ENCODE measurements around the gene SHB.
"Not testable (repeated sequence)": the region's sequence is repeated elsewhere in the genome, so short reads cannot be mapped to it uniquely, and the experiment has no call there.

SHB gene

DNA sequence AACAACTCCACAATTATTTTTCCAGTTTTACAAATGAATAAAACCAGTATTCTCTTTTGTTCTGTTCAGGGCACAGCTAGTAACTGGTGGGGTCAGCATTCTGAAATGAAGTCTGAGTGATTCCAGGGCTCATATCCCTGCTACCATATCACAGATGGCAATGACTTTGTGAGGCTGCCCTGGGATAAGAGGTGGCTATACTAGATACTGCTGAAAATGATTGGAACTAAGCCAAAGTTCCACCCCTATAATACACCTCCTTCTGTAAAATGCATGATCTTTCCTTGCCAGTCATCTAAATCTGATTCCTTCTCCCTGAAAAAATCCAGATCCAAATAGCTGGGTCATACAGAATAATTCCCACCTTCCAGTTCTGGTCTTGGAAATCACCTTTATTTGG, 179.5 kb downstream of the SHB start:
- H3K4me1 ChIP-seq (ENCODE audit: control insufficient read depth, insufficient read depth, low read length): no peaks in the 10 kb centered on the region
- H3K9me3 ChIP-seq (ENCODE audit: control insufficient read depth, insufficient read depth, low read depth, low read length): no peaks in the 10 kb centered on the region
- POLR2A ChIA-PET: interaction anchor here (0.6 kb wide), 1 partner anchor 81 kb away, joined by 3 read pairs; no protein-coding TSS in a partner anchor
- CTCF ChIA-PET: no interaction called here
- TF ChIP-seq, protein P1, sequence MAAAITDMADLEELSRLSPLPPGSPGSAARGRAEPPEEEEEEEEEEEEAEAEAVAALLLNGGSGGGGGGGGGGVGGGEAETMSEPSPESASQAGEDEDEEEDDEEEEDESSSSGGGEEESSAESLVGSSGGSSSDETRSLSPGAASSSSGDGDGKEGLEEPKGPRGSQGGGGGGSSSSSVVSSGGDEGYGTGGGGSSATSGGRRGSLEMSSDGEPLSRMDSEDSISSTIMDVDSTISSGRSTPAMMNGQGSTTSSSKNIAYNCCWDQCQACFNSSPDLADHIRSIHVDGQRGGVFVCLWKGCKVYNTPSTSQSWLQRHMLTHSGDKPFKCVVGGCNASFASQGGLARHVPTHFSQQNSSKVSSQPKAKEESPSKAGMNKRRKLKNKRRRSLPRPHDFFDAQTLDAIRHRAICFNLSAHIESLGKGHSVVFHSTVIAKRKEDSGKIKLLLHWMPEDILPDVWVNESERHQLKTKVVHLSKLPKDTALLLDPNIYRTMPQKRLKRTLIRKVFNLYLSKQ (tag by site-specific recombination; IDR thresholded peaks at IDR 0.05; ENCODE audit: borderline replicate concordance): no peak
- no peak for TF ChIP-seq ZNF292 (tag by site-specific recombination; IDR thresholded peaks at IDR 0.05; ENCODE audit: borderline replicate concordance, low read depth)
- TF ChIP-seq BCL11B (tag by site-specific recombination; IDR thresholded peaks at IDR 0.05; ENCODE audit: low read depth): no peak
- TF ChIP-seq ZNF830 (tag by site-specific recombination; IDR thresholded peaks at IDR 0.05; ENCODE audit: low read depth): no peak
- no peak for TF ChIP-seq ZNF157 (tag by site-specific recombination; IDR thresholded peaks at IDR 0.05)
- TF ChIP-seq ZNF654 (tag by site-specific recombination; IDR thresholded peaks at IDR 0.05; ENCODE audit: low read depth): no peak
- no peak for TF ChIP-seq ZBTB21 (tag by site-specific recombination; IDR thresholded peaks at IDR 0.05)
- no peak for TF ChIP-seq ZNF747 (tag by site-specific recombination; IDR thresholded peaks at IDR 0.05)
- TF ChIP-seq ZNF391 (tag by site-specific recombination; IDR thresholded peaks at IDR 0.05; ENCODE audit: borderline replicate concordance, low read depth): no peak
- TF ChIP-seq ZNF561 (tag by site-specific recombination; IDR thresholded peaks at IDR 0.05; ENCODE audit: borderline replicate concordance): no peak
- no peak for TF ChIP-seq TRIM28 (IDR thresholded peaks at IDR 0.05; ENCODE audit: borderline replicate concordance, low read length)
- TF ChIP-seq ZNF202 (tag by site-specific recombination; IDR thresholded peaks at IDR 0.05; ENCODE audit: borderline replicate concordance): no peak
- TF ChIP-seq ZNF843 (tag by site-specific recombination; IDR thresholded peaks at IDR 0.05): no peak
- TF ChIP-seq, protein P2, sequence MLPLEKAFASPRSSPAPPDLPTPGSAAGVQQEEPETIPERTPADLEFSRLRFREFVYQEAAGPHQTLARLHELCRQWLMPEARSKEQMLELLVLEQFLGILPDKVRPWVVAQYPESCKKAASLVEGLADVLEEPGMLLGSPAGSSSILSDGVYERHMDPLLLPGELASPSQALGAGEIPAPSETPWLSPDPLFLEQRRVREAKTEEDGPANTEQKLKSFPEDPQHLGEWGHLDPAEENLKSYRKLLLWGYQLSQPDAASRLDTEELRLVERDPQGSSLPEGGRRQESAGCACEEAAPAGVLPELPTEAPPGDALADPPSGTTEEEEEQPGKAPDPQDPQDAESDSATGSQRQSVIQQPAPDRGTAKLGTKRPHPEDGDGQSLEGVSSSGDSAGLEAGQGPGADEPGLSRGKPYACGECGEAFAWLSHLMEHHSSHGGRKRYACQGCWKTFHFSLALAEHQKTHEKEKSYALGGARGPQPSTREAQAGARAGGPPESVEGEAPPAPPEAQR (tag by site-specific recombination; IDR thresholded peaks at IDR 0.05): no peak
- TF ChIP-seq ZSCAN16 (tag by site-specific recombination; IDR thresholded peaks at IDR 0.05): no peak
- TF ChIP-seq, protein P3, sequence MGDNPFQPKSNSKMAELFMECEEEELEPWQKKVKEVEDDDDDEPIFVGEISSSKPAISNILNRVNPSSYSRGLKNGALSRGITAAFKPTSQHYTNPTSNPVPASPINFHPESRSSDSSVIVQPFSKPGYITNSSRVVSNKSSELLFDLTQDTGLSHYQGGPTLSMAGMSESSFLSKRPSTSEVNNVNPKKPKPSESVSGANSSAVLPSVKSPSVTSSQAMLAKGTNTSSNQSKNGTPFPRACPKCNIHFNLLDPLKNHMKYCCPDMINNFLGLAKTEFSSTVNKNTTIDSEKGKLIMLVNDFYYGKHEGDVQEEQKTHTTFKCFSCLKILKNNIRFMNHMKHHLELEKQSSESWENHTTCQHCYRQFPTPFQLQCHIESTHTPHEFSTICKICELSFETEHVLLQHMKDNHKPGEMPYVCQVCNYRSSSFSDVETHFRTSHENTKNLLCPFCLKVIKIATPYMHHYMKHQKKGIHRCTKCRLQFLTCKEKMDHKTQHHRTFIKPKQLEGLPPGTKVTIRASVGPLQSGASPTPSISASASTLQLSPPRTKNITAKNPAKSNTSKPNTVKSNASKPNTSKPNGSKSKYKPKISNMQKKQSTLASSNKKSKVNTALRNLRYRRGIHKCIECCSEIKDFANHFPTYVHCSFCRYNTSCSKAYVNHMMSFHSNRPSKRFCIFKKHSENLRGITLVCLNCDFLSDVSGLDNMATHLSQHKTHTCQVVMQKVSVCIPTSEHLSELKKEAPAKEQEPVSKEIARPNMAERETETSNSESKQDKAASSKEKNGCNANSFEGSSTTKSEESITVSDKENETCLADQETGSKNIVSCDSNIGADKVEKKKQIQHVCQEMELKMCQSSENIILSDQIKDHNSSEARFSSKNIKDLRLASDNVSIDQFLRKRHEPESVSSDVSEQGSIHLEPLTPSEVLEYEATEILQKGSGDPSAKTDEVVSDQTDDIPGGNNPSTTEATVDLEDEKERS (tag by site-specific recombination; IDR thresholded peaks at IDR 0.05): no peak
- TF ChIP-seq, protein P4, sequence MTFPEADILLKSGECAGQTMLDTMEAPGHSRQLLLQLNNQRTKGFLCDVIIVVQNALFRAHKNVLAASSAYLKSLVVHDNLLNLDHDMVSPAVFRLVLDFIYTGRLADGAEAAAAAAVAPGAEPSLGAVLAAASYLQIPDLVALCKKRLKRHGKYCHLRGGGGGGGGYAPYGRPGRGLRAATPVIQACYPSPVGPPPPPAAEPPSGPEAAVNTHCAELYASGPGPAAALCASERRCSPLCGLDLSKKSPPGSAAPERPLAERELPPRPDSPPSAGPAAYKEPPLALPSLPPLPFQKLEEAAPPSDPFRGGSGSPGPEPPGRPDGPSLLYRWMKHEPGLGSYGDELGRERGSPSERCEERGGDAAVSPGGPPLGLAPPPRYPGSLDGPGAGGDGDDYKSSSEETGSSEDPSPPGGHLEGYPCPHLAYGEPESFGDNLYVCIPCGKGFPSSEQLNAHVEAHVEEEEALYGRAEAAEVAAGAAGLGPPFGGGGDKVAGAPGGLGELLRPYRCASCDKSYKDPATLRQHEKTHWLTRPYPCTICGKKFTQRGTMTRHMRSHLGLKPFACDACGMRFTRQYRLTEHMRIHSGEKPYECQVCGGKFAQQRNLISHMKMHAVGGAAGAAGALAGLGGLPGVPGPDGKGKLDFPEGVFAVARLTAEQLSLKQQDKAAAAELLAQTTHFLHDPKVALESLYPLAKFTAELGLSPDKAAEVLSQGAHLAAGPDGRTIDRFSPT (tag by site-specific recombination; IDR thresholded peaks at IDR 0.05): no peak
- TF ChIP-seq ZNF660 (tag by site-specific recombination; IDR thresholded peaks at IDR 0.05): no peak
- no peak for TF ChIP-seq ZBTB48 (tag by site-specific recombination; IDR thresholded peaks at IDR 0.05)
- no peak for TF ChIP-seq ZNF777 (tag by site-specific recombination; IDR thresholded peaks at IDR 0.05; ENCODE audit: borderline replicate concordance)
- peaks cover 0 to 48% of the 10 kb centered on the region in 2 experiments; a peak in 2 of 3 replicates for H3K36me3 ChIP-seq (ENCODE audit: control insufficient read depth in 2 of 2, insufficient read depth in 1 of 2, low read length in 2 of 2)
- H3K4me3 ChIP-seq (ENCODE audit: low read depth, low read length): no peak overlapping the region
- no peak overlapping the region for H3K27ac ChIP-seq (ENCODE audit: extremely low read depth, low read depth, low read length)

DNA sequence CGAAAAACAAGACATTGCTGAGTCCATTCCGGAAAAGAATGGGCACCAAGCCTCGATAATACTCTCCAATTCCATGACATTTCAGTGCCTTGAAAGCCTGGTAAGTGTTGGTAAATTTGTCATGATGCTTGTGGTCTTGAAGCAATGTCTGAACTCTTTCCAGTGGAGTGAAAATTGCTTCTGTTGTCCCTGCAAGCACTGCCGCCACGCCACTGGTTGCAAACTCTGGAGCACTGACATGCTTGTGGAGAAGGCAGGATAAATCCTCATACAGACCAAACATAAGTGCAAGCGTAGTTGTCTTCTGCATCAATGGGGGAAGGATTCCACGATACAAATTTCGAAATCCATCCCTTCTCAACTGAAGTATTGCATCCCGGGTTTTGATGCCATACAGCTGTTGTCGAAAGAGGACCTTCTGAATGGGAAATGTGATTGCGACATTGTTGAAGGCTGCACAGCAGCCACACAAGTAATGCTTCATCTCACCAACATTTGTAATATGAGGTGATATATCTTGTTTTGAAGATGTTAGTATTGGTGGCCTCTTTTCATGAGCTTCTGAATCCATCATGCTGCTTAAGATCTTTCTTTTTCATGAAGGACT, 180.9 kb downstream of the SHB start:
- CTCF ChIA-PET; H3K9me3 ChIP-seq (ENCODE audit: control insufficient read depth, insufficient read depth, low read depth, low read length); H3K4me1 ChIP-seq (ENCODE audit: control insufficient read depth, insufficient read depth, low read length); POLR2A ChIA-PET; H3K4me3 ChIP-seq (ENCODE audit: low read depth, low read length); H3K27ac ChIP-seq (ENCODE audit: extremely low read depth, low read depth, low read length): not testable (repeated sequence)
- peaks cover 0 to 35% of the 10 kb centered on the region in 2 experiments; a peak in 2 of 3 replicates for H3K36me3 ChIP-seq (ENCODE audit: control insufficient read depth in 2 of 2, insufficient read depth in 1 of 2, low read length in 2 of 2)
